IMR-90 (cell line): ENCODE measurements around the gene NAA80. TPM values are rescaled to one million over a fixed set of nuclear protein-coding genes. Genes with fewer than 3 reads are reported as not detected.

Experiments used
- ATAC-seq: fragments of 200-7000 bp; cut with Tn5 transposase; 2 replicates; pipeline ENCODE4 v1.9.1; 2020; ENCODE audit warnings: low read depth, mild to moderate bottlenecking, moderate library complexity
- BruUV-seq: library from RNA; stranded (reverse); fragments of 400-500 nt; replicated peaks from 2 replicates; lab custom pipeline; 2021; lab: Mats Ljungman, UMichigan
- CTCF ChIA-PET: fragments of 300-600 bp; formaldehyde crosslinking; extraction: SDS; loops from one replicate; lab custom pipeline; 2021; ENCODE audit warnings: antibody characterized with exemption; lab: Yijun Ruan, JAX
- POLR2A ChIA-PET: fragments of 300-600 bp; sonication (Branson Sonifier 250); formaldehyde crosslinking; loops from one replicate; lab custom pipeline; 2022; ENCODE audit warnings: antibody characterized with exemption; ENCODE audit not compliant: unreplicated experiment; lab: Charles Lee
- DNase-seq: peaks from one replicate; pipeline ENCODE4 v3.0.0; 2013
- H2AFZ ChIP-seq: replicated peaks from 2 replicates; pipeline ENCODE3; 2013; ENCODE audit warnings: low read length, mild to moderate bottlenecking; ENCODE audit not compliant: poor library complexity
- H2AK5ac ChIP-seq: 2 replicates; pipeline ENCODE4 v1.6.1; 2013; ENCODE audit warnings: low read depth, low read length, inconsistent platforms
- H2AK9ac ChIP-seq: replicated peaks from 2 replicates; pipeline ENCODE3; 2013; ENCODE audit warnings: mild to moderate bottlenecking, low read depth, low read length, moderate library complexity; ENCODE audit not compliant: poor library complexity
- H2BK120ac ChIP-seq: 2 replicates; pipeline ENCODE4 v1.6.1; 2013; ENCODE audit warnings: low read depth, low read length, inconsistent platforms
- H2BK15ac ChIP-seq: 3 replicates; pipeline ENCODE4 v1.6.1; 2013; ENCODE audit warnings: low read depth, low read length, inconsistent platforms
- H2BK20ac ChIP-seq: 2 replicates; pipeline ENCODE4 v1.6.1; 2013; ENCODE audit warnings: low read depth, mild to moderate bottlenecking, inconsistent platforms, low read length, moderate library complexity
- H2BK5ac ChIP-seq: 2 replicates; pipeline ENCODE4 v1.6.1; 2013; ENCODE audit warnings: mild to moderate bottlenecking, low read depth, low read length, inconsistent platforms; ENCODE audit not compliant: poor library complexity, severe bottlenecking
- H3K14ac ChIP-seq: replicated peaks from 2 replicates; pipeline ENCODE4 v1.6.1; 2013; ENCODE audit warnings: low read depth, low read length, inconsistent platforms
- H3K18ac ChIP-seq: 2 replicates; pipeline ENCODE4 v1.6.1; 2013; ENCODE audit warnings: low read depth, low read length, control low read depth
- H3K23ac ChIP-seq: 2 replicates; pipeline ENCODE4 v1.6.1; 2013; ENCODE audit warnings: low read depth, low read length, inconsistent platforms
- H3K27ac ChIP-seq: 2 replicates; pipeline ENCODE4 v1.5.1; 2013; ENCODE audit warnings: mild to moderate bottlenecking, control low read depth, low read length; ENCODE audit not compliant: insufficient read depth
- H3K27me3 ChIP-seq: 2 replicates; pipeline ENCODE4 v1.6.1; 2013; ENCODE audit warnings: low read length; ENCODE audit not compliant: control insufficient read depth, insufficient read depth
- H3K36me3 ChIP-seq: 2 replicates; pipeline ENCODE4 v1.6.1; 2013; ENCODE audit warnings: low read length, mixed read lengths; ENCODE audit not compliant: control insufficient read depth, insufficient read depth
- H3K4ac ChIP-seq: 2 replicates; pipeline ENCODE4 v1.6.1; 2013; ENCODE audit warnings: low read depth, low read length, inconsistent platforms
- H3K4me1 ChIP-seq: 2 replicates; pipeline ENCODE4 v1.6.1; 2013; ENCODE audit warnings: low read length, mixed read lengths; ENCODE audit not compliant: control insufficient read depth, insufficient read depth
- H3K4me2 ChIP-seq: 2 replicates; pipeline ENCODE4 v1.6.1; 2013; ENCODE audit warnings: low read depth, mild to moderate bottlenecking, control low read depth, low read length, moderate library complexity
- H3K4me3 ChIP-seq: 2 replicates; pipeline ENCODE4 v1.5.1; 2013; ENCODE audit warnings: low read depth, mild to moderate bottlenecking, control low read depth, low read length, moderate library complexity; ENCODE audit not compliant: insufficient read depth
- H3K56ac ChIP-seq: 2 replicates; pipeline ENCODE4 v1.6.1; 2013; ENCODE audit warnings: low read length, inconsistent platforms; ENCODE audit not compliant: insufficient read depth; ENCODE audit errors: extremely low read depth
- H3K79me1 ChIP-seq, 2 experiments: 2 replicates each; pipeline ENCODE4 v1.6.1; 2013; ENCODE audit warnings: low read length in 2 of 2, inconsistent platforms in 1 of 2, low read depth in 1 of 2
- H3K9ac ChIP-seq: 2 replicates; pipeline ENCODE4 v1.6.1; 2013; ENCODE audit warnings: low read depth, low read length, control low read depth
- H3K9me1 ChIP-seq: 2 replicates; pipeline ENCODE4 v1.6.1; 2013; ENCODE audit warnings: low read length, inconsistent platforms; ENCODE audit not compliant: insufficient read depth
- H3K9me3 ChIP-seq: 2 replicates; pipeline ENCODE4 v1.6.1; 2013; ENCODE audit warnings: low read length; ENCODE audit not compliant: control insufficient read depth, insufficient read depth
- H4K20me1 ChIP-seq: 2 replicates; pipeline ENCODE4 v1.6.1; 2013; ENCODE audit warnings: low read length, inconsistent platforms; ENCODE audit not compliant: insufficient read depth
- H4K5ac ChIP-seq: 2 replicates; pipeline ENCODE4 v1.6.1; 2013; ENCODE audit warnings: mild to moderate bottlenecking, low read depth, low read length, control low read depth
- H4K8ac ChIP-seq, 2 experiments: 2 replicates each; pipeline ENCODE4 v1.6.1; 2013; ENCODE audit warnings: low read depth in 2 of 2, low read length in 2 of 2, control low read depth in 1 of 2, inconsistent platforms in 1 of 2
- H4K91ac ChIP-seq: 2 replicates; pipeline ENCODE4 v1.6.1; 2013; ENCODE audit warnings: low read depth, low read length, inconsistent platforms; ENCODE audit not compliant: insufficient read depth
- BHLHE40 ChIP-seq: fragments of 150-350 bp; IDR thresholded peaks from 2 replicates; pipeline ENCODE4 v1.6.1; 2016; ENCODE audit warnings: mild to moderate bottlenecking, low read depth, low read length
- CEBPB ChIP-seq: IDR thresholded peaks from 2 replicates; pipeline ENCODE4 v1.6.1; 2012; ENCODE audit warnings: low read depth, low read length, improper control_type of control experiment
- FOS ChIP-seq: fragments of 150-350 bp; IDR thresholded peaks from 2 replicates; pipeline ENCODE4 v1.6.1; 2016; ENCODE audit warnings: low read depth, low read length
- MAFK ChIP-seq: IDR thresholded peaks from 2 replicates; pipeline ENCODE4 v1.6.1; 2012; ENCODE audit warnings: low read depth, low read length, improper control_type of control experiment
- MAZ ChIP-seq: IDR thresholded peaks from 2 replicates; pipeline ENCODE4 v1.6.1; 2012; ENCODE audit warnings: low read depth, mild to moderate bottlenecking, low read length, improper control_type of control experiment, moderate library complexity, borderline replicate concordance
- MXI1 ChIP-seq: IDR thresholded peaks from 2 replicates; pipeline ENCODE4 v1.6.1; 2012; ENCODE audit warnings: low read depth, mild to moderate bottlenecking, low read length, moderate library complexity, borderline replicate concordance
- NFE2L2 ChIP-seq: fragments of 150-350 bp; IDR thresholded peaks from 2 replicates; pipeline ENCODE4 v1.6.1; 2016; ENCODE audit warnings: low read depth, mild to moderate bottlenecking, low read length
- POLR2A ChIP-seq: IDR thresholded peaks from 2 replicates; pipeline ENCODE4 v1.6.1; 2012; ENCODE audit warnings: mild to moderate bottlenecking, low read depth, low read length
- RAD21 ChIP-seq: IDR thresholded peaks from 2 replicates; pipeline ENCODE4 v1.6.1; 2012; ENCODE audit warnings: low read length, improper control_type of control experiment
- RFX5 ChIP-seq: IDR thresholded peaks from 2 replicates; pipeline ENCODE4 v1.8.0; 2012; ENCODE audit warnings: low read depth, mild to moderate bottlenecking, low read length, moderate library complexity
- SMC3 ChIP-seq: fragments of 150-350 bp; IDR thresholded peaks from 2 replicates; pipeline ENCODE4 v1.6.1; 2016; ENCODE audit warnings: low read depth, mild to moderate bottlenecking, antibody characterized with exemption, low read length, moderate library complexity
- WGBS, 2 experiments: methylation state at CpG; one replicate each; pipeline versions ENCODE4 v1.1.5 to v1.1.7; 2013; ENCODE audit warnings: missing lambda C conversion rate in 2 of 2; ENCODE audit not compliant: insufficient read length in 1 of 2; ENCODE audit errors: extremely low coverage in 2 of 2; 5-methylcytosine and 5-hydroxymethylcytosine counted together
- dilution Hi-C: fragments of 300-500 bp; cut with HindIII; formaldehyde crosslinking; loops from one replicate; pipeline ENCODE4 v1.14.3; 2018; ENCODE audit warnings: low sequenced_read_pairs; ENCODE audit not compliant: unreplicated experiment
- in situ Hi-C: fragments of 300-500 bp; cut with MboI; formaldehyde crosslinking; loops from 3 replicates; pipeline ENCODE4 v1.14.3; 2019; ENCODE audit warnings: low sequenced_read_pairs, inconsistent platforms, mixed read lengths
- intact Hi-C: fragments of 100-400 bp; cut with micrococcal nuclease; formaldehyde crosslinking; loops from 2 replicates; pipeline ENCODE4 v1.10.0; 2022
- polyA plus RNA-seq, 3 experiments: library from polyadenylated mRNA; depleted of rRNA; stranded (reverse); fragments of >200 nt; gene quantifications; 2 replicates each; pipeline ENCODE4 v1.2.3, GENCODE V29; 2012; ENCODE audit warnings: low replicate concordance in 1 of 3
- total RNA-seq: library from RNA; depleted of rRNA; stranded (reverse); fragments of >200 nt; gene quantifications from 2 replicates; pipeline ENCODE4 v1.2.3, GENCODE V29; 2012
- TF ChIP-seq, protein P1 (sequence below): fragments of 150-350 bp; IDR thresholded peaks from 2 replicates; pipeline ENCODE4 v1.6.1; 2017; ENCODE audit warnings: mild to moderate bottlenecking, antibody characterized with exemption, low read length, low read depth
- TF ChIP-seq, protein P2 (sequence below): conservative IDR thresholded peaks from 2 replicates; pipeline ENCODE4 v1.5.1; 2012; ENCODE audit warnings: mild to moderate bottlenecking, low read depth, low read length, improper control_type of control experiment

Gene NAA80
- total and polyA plus RNA-seq, 2 of the 4 experiments (the other 2 are of a cell fraction), result 5.0 to 14.4 TPM

DNA sequence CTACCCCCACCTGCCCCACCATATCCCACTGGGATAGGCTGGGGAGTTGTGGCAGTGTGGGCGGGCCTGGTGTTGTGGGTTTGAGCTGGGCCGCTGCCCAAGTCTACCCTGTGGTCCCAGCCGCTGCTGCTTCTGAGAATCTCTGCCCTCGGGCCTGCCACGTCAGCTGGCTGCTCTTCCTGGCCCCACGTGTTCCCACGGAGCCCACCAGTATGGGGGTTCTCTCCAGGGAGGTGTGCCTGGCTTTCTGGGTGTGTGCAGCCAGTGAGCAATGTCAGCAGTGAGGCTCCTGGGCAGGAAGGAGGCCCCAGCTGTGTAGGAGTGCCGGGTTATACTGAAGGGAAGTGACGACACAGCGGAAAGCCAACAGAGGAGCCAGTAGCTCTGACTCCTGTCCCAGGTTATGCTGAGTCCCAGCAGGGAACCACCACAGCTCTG, 52.7 kb downstream of the NAA80 start:
- peak overlapping the region; percentile 98 for H2AK9ac ChIP-seq
- H3K4ac ChIP-seq, result peak overlapping the region; percentile 89
- peaks cover 9 to 89% of the 10 kb centered on the region in 2 experiments for H3K79me1 ChIP-seq
- POLR2A ChIA-PET, result interaction anchor here (0.6 to 1.0 kb wide), 2 partner anchors 11 to 65 kb away, joined by 3 to 6 read pairs; partner anchors contain the start of gene GNAI2
- ATAC-seq (peak; percentile 55), DNase-seq (peak; percentile 92)
- peaks cover 66% of the 10 kb centered on the region for H3K4me1 ChIP-seq
- peaks cover 22% of the 10 kb centered on the region for H3K36me3 ChIP-seq
- peak overlapping the region; percentile 57; the same call in 1 of the 2 replicates for H3K23ac ChIP-seq
- H3K4me2 ChIP-seq, result peak overlapping the region; percentile 53
- CTCF ChIA-PET, result interaction anchor here (0.6 to 1.1 kb wide), 10 partner anchors 9 to 135 kb away, joined by 3 to 8 read pairs (median 5); partner anchors contain the start of genes GNAI2 and SEMA3B
- in situ Hi-C loops, result no loop called here
- no peaks in the 10 kb centered on the region for H3K27me3 ChIP-seq
- H2BK120ac ChIP-seq, result peak overlapping the region; percentile 13; the same call in 1 of the 2 replicates
- peak overlapping the region; percentile 13 for H3K9ac ChIP-seq
- H3K18ac ChIP-seq, result no peak overlapping the region
- BruUV-seq, result no TSS peak
- dilution Hi-C loops, result no loop called here
- H3K4me3 ChIP-seq, result no peak overlapping the region
- peaks cover 15% of the 10 kb centered on the region for H3K9me1 ChIP-seq
- H4K5ac ChIP-seq, result peak overlapping the region; percentile 56
- peak overlapping the region; percentile 97 for H2AK5ac ChIP-seq
- peak overlapping the region; percentile 1; the same call in 1 of the 2 replicates for H3K56ac ChIP-seq
- no peak overlapping the region for H2BK20ac ChIP-seq
- peak overlapping the region; percentile 86 for H2AFZ ChIP-seq
- H2BK5ac ChIP-seq, result peak overlapping the region; percentile 81
- peaks cover 86% of the 10 kb centered on the region for H4K20me1 ChIP-seq
- peak overlapping the region; percentile 70 to 98 for H4K8ac ChIP-seq
- 50% methylated on average over 2 of the region's 10 CpGs; no CpG with 5 or more reads in 1 of the 2 experiments for WGBS, 2 experiments
- H3K14ac ChIP-seq, result peak overlapping the region; percentile 74
- no peaks in the 10 kb centered on the region for H3K9me3 ChIP-seq
- peak overlapping the region; percentile 14; the same call in 1 of the 3 replicates for H2BK15ac ChIP-seq
- H4K91ac ChIP-seq, result peak overlapping the region; percentile 76
- intact Hi-C loops, result loop anchor here (1.0 kb wide), 1 partner anchor 19 kb away; no protein-coding TSS in a partner anchor
- H3K27ac ChIP-seq, result peak overlapping the region; percentile 72
- no peak for TF ChIP-seq BHLHE40
- TF ChIP-seq, protein P1, sequence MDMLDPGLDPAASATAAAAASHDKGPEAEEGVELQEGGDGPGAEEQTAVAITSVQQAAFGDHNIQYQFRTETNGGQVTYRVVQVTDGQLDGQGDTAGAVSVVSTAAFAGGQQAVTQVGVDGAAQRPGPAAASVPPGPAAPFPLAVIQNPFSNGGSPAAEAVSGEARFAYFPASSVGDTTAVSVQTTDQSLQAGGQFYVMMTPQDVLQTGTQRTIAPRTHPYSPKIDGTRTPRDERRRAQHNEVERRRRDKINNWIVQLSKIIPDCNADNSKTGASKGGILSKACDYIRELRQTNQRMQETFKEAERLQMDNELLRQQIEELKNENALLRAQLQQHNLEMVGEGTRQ, result peak; percentile 63
- TF ChIP-seq, protein P2, sequence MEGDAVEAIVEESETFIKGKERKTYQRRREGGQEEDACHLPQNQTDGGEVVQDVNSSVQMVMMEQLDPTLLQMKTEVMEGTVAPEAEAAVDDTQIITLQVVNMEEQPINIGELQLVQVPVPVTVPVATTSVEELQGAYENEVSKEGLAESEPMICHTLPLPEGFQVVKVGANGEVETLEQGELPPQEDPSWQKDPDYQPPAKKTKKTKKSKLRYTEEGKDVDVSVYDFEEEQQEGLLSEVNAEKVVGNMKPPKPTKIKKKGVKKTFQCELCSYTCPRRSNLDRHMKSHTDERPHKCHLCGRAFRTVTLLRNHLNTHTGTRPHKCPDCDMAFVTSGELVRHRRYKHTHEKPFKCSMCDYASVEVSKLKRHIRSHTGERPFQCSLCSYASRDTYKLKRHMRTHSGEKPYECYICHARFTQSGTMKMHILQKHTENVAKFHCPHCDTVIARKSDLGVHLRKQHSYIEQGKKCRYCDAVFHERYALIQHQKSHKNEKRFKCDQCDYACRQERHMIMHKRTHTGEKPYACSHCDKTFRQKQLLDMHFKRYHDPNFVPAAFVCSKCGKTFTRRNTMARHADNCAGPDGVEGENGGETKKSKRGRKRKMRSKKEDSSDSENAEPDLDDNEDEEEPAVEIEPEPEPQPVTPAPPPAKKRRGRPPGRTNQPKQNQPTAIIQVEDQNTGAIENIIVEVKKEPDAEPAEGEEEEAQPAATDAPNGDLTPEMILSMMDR, result no peak
- no peak for TF ChIP-seq SMC3
- TF ChIP-seq MAFK, result peak; percentile 59
- no peak for TF ChIP-seq FOS
- TF ChIP-seq CEBPB, result no peak
- no peak for TF ChIP-seq MAZ
- TF ChIP-seq RAD21, result no peak
- TF ChIP-seq NFE2L2, result no peak
- TF ChIP-seq RFX5, result no peak
- peak; percentile 65 for TF ChIP-seq MXI1
- no peak for TF ChIP-seq POLR2A
